Panc1 (cell line): ENCODE data around the gene ZBTB45. TPM values are rescaled to one million over a fixed set of nuclear protein-coding genes. Genes with fewer than 3 reads are reported as not detected.

Experiments
- ATAC-seq: fragments of 200-7000 bp; cut with Tn5 transposase; 2 replicates; pipeline ENCODE4 v1.9.1; 2020; ENCODE audit warnings: mild to moderate bottlenecking, moderate library complexity
- BruUV-seq: library from RNA; stranded (reverse); fragments of 400-500 nt; replicated peaks from 2 replicates; lab custom pipeline; 2021; lab: Mats Ljungman, UMichigan
- CTCF ChIA-PET: fragments of 300-600 bp; sonication (Branson Sonifier 250); formaldehyde crosslinking; loops from one replicate; lab custom pipeline; 2022; ENCODE audit warnings: antibody characterized with exemption; lab: Charles Lee
- POLR2A ChIA-PET: fragments of 300-600 bp; sonication (Branson Sonifier 250); formaldehyde crosslinking; loops from one replicate; lab custom pipeline; 2022; ENCODE audit warnings: antibody characterized with exemption; lab: Charles Lee
- DNase-seq: peaks from one replicate; pipeline ENCODE4 v3.0.0-alpha.2; 2010; ENCODE audit warnings: low read depth, low spot score
- H3K27ac ChIP-seq: 2 replicates; pipeline ENCODE4 v1.5.1; 2011; ENCODE audit warnings: mild to moderate bottlenecking, low read length, inconsistent platforms
- H3K27me3 ChIP-seq: fragments of 200-500 bp; sonication (Bioruptor generic); 2 replicates; pipeline ENCODE4 v1.6.0; 2014; ENCODE audit warnings: low read length, inconsistent platforms; ENCODE audit not compliant: control insufficient read depth, insufficient read depth
- H3K36me3 ChIP-seq: fragments of 200-500 bp; sonication (Bioruptor generic); 2 replicates; pipeline ENCODE4 v1.5.1; 2014; ENCODE audit warnings: inconsistent platforms, mild to moderate bottlenecking, low read length, moderate library complexity; ENCODE audit not compliant: control insufficient read depth, insufficient read depth
- H3K4me1 ChIP-seq: 2 replicates; pipeline ENCODE4 v1.5.1; 2011; ENCODE audit warnings: inconsistent platforms, mild to moderate bottlenecking, low read length, moderate library complexity; ENCODE audit not compliant: control insufficient read depth, insufficient read depth
- H3K4me3 ChIP-seq, 2 experiments: 2 replicates each; pipeline ENCODE4 v1.5.1; 2011 to 2012; ENCODE audit warnings: low read depth in 2 of 2, low read length in 2 of 2, mild to moderate bottlenecking in 2 of 2, inconsistent platforms in 1 of 2, moderate library complexity in 1 of 2
- H3K9me3 ChIP-seq: fragments of 200-500 bp; sonication (Bioruptor generic); 2 replicates; pipeline ENCODE4 v1.5.1; 2014; ENCODE audit warnings: low read depth, mild to moderate bottlenecking, inconsistent platforms, low read length, moderate library complexity; ENCODE audit not compliant: control insufficient read depth, insufficient read depth
- POLR2AphosphoS5 ChIP-seq: IDR thresholded peaks from 2 replicates; pipeline ENCODE4 v1.6.1; 2012; ENCODE audit warnings: mild to moderate bottlenecking, low read depth, low read length, moderate library complexity
- SIN3A ChIP-seq: IDR thresholded peaks from 2 replicates; pipeline ENCODE4 v1.6.1; 2012; ENCODE audit warnings: low read depth, mild to moderate bottlenecking, low read length, moderate library complexity, borderline replicate concordance; ENCODE audit not compliant: insufficient read depth
- TCF7L2 ChIP-seq: IDR thresholded peaks from 2 replicates; pipeline ENCODE4 v1.6.1; 2011; ENCODE audit warnings: mild to moderate bottlenecking, low read depth, low read length, inconsistent platforms
- in situ Hi-C: cut with HindIII; loops from 2 replicates; pipeline ENCODE4 v1.10.0; 2016; ENCODE audit warnings: low sequenced_read_pairs, low pct_unique_long_range_greater_than_20kb
- intact Hi-C: fragments of 100-400 bp; cut with micrococcal nuclease; formaldehyde crosslinking; loops from one replicate; pipeline ENCODE4 v1.10.0; 2022; ENCODE audit not compliant: unreplicated experiment
- total RNA-seq: library from RNA; stranded (reverse); gene quantifications from one replicate; pipeline ENCODE4 v1.2.1, GENCODE V29; 2021; ENCODE audit not compliant: unreplicated experiment
- TF ChIP-seq, protein P1 (sequence below), 2 experiments: IDR thresholded peaks; 2 replicates each; pipeline ENCODE4 v1.6.1; 2011 to 2012; ENCODE audit warnings: low read depth in 2 of 2, control low read depth in 1 of 2, low read length in 1 of 2, mild to moderate bottlenecking in 1 of 2, moderate library complexity in 1 of 2; ENCODE audit not compliant: insufficient read depth in 1 of 2
- TF ChIP-seq, protein P2 (sequence below): fragments of 450-650 bp; IDR thresholded peaks from 2 replicates; pipeline ENCODE4 v1.5.1; 2017; ENCODE audit warnings: mild to moderate bottlenecking

The ZBTB45 gene
- total RNA-seq, 1 experiment from 2014 or later, result 24.7 TPM

DNA sequence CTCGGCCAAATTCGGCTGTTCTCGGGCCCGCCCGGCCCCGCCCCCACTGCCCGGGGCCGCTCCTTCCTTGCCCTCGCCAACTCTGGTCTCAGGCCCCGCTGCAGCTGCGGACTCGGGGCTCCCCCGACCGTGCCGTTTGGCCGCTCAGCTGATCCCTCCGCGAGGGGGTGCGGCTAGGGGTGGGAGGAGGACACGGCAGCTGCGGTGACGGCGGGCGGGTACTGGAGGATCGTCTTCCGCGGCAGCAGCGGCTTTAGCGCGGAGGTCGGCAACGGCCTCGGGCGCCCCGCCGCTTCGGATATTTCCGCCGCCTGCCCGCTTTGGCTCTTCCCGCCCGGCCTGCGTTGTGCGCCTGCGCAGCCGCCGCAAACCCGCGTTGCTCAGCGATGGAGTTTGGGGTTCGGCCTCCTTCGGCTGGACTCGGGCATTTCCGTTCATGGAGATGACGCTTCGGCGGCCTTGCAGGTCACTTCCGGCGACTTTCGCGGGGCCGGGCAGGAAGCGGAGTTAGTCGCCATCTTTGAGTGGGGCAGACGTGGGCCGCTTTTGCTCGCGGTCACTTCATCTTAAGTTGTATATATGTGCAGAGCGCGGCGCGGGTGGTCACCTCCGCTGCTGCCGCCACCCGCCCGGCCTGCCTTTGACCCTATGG lies 39.1 kb upstream of the ZBTB45 start:
- H3K27me3 ChIP-seq, result no peaks in the 10 kb centered on the region
- H3K9me3 ChIP-seq, result no peaks in the 10 kb centered on the region
- H3K36me3 ChIP-seq, result no peaks in the 10 kb centered on the region; the same call in 1 of the 2 replicates
- CTCF ChIA-PET, result interaction anchor here (0.5 to 0.8 kb wide), 2 partner anchors 39 to 51 kb away, joined by 3 read pairs; partner anchors contain the start of gene ZBTB45
- in situ Hi-C loops (no loop called here), intact Hi-C loops (no loop called here)
- H3K4me3 ChIP-seq, result peak overlapping the region; percentile 66 to 77
- BruUV-seq, result no TSS peak
- ATAC-seq (peak; percentile 73), DNase-seq (peak; percentile 96)
- POLR2A ChIA-PET, result interaction anchor here (0.6 to 1.0 kb wide), 5 partner anchors 12 to 398 kb away, joined by 3 to 5 read pairs (median 3); no protein-coding TSS in a partner anchor
- peaks cover 37% of the 10 kb centered on the region for H3K4me1 ChIP-seq
- peak overlapping the region; percentile 100 for H3K27ac ChIP-seq
- TF ChIP-seq TCF7L2, result no peak
- peak; percentile 87 for TF ChIP-seq POLR2AphosphoS5
- 0 out of 2 replicates have a peak, but pooled peaks have one; percentile 22 for TF ChIP-seq SIN3A
- TF ChIP-seq, protein P1, sequence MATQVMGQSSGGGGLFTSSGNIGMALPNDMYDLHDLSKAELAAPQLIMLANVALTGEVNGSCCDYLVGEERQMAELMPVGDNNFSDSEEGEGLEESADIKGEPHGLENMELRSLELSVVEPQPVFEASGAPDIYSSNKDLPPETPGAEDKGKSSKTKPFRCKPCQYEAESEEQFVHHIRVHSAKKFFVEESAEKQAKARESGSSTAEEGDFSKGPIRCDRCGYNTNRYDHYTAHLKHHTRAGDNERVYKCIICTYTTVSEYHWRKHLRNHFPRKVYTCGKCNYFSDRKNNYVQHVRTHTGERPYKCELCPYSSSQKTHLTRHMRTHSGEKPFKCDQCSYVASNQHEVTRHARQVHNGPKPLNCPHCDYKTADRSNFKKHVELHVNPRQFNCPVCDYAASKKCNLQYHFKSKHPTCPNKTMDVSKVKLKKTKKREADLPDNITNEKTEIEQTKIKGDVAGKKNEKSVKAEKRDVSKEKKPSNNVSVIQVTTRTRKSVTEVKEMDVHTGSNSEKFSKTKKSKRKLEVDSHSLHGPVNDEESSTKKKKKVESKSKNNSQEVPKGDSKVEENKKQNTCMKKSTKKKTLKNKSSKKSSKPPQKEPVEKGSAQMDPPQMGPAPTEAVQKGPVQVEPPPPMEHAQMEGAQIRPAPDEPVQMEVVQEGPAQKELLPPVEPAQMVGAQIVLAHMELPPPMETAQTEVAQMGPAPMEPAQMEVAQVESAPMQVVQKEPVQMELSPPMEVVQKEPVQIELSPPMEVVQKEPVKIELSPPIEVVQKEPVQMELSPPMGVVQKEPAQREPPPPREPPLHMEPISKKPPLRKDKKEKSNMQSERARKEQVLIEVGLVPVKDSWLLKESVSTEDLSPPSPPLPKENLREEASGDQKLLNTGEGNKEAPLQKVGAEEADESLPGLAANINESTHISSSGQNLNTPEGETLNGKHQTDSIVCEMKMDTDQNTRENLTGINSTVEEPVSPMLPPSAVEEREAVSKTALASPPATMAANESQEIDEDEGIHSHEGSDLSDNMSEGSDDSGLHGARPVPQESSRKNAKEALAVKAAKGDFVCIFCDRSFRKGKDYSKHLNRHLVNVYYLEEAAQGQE (IDR thresholded peaks at IDR 0.05; ENCODE audit: insufficient read depth in 1 of 2, low read depth in 2 of 2, low read length in 1 of 2), result no peak
- TF ChIP-seq, protein P2, sequence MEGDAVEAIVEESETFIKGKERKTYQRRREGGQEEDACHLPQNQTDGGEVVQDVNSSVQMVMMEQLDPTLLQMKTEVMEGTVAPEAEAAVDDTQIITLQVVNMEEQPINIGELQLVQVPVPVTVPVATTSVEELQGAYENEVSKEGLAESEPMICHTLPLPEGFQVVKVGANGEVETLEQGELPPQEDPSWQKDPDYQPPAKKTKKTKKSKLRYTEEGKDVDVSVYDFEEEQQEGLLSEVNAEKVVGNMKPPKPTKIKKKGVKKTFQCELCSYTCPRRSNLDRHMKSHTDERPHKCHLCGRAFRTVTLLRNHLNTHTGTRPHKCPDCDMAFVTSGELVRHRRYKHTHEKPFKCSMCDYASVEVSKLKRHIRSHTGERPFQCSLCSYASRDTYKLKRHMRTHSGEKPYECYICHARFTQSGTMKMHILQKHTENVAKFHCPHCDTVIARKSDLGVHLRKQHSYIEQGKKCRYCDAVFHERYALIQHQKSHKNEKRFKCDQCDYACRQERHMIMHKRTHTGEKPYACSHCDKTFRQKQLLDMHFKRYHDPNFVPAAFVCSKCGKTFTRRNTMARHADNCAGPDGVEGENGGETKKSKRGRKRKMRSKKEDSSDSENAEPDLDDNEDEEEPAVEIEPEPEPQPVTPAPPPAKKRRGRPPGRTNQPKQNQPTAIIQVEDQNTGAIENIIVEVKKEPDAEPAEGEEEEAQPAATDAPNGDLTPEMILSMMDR, result no peak

DNA sequence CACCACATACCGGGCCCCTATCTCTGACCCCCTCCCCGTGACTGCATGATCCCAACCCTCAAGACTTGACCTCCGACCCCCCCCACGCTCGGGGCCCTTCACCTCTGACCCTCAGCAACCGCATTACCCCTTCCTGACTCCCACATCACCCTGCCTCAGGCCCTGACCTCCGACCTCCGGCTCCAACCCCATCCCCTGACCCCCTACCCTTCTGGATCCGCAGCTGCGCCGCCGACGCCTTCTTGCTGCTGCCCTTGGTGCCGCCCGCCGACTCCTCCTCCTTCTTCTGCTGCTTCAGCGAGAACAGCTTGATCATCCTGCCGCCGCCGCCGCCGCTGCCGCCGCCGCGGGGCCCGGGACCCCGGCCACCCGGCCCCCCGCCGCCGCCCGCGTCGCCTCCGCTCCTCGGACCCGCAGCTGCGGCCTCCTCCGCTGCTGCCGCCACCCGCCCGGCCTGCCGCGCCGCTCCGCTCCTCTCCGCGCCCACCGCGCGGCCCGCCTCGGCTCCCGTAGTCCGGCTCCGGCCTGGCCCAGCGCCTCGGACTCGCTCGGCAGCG lies 38.5 kb upstream of the ZBTB45 start, which contains the start of gene UBE2M:
TSS of gene UBE2M (minus strand) at position 546 of the 557 bp plus-strand sequence. CDS start at position 316, 230 bp downstream.
- Histone ChIP-seq H3K27ac (peak within 1 kb of the TSS; percentile 100), H3K27me3 (no peaks in the 10 kb centered on the region), H3K36me3 (no peaks in the 10 kb centered on the region; the same call in 1 of the 2 replicates), H3K4me3 (peak within 1 kb of the TSS; percentile 66 to 100), H3K9me3 (no peaks in the 10 kb centered on the region), H3K4me1 (peaks cover 42% of the 10 kb centered on the region)
- DNase-seq (no peak), ATAC-seq (no peak)
- in situ Hi-C loops, result no loop called here
- peak; percentile 69; the same call in 1 of the 2 replicates for TF ChIP-seq SIN3A
- TF ChIP-seq, protein P2, result no peak
- intact Hi-C loops, result no loop called here
- CTCF ChIA-PET, result no interaction called here
- POLR2A ChIA-PET, result interaction anchor here (0.6 to 0.9 kb wide), 2 partner anchors 37 to 398 kb away, joined by 3 read pairs; no protein-coding TSS in a partner anchor
- BruUV-seq, result no TSS peak
